ENCODE results near the gene SCTR. TPM values are rescaled to one million over a fixed set of nuclear protein-coding genes. Genes with fewer than 3 reads are reported as not detected.
A peak's percentile ranks its signal among the peaks of the same experiment; 100 is the strongest.

The SCTR gene
- total RNA-seq, 2 donors from 2014 or later: not detected

DNA sequence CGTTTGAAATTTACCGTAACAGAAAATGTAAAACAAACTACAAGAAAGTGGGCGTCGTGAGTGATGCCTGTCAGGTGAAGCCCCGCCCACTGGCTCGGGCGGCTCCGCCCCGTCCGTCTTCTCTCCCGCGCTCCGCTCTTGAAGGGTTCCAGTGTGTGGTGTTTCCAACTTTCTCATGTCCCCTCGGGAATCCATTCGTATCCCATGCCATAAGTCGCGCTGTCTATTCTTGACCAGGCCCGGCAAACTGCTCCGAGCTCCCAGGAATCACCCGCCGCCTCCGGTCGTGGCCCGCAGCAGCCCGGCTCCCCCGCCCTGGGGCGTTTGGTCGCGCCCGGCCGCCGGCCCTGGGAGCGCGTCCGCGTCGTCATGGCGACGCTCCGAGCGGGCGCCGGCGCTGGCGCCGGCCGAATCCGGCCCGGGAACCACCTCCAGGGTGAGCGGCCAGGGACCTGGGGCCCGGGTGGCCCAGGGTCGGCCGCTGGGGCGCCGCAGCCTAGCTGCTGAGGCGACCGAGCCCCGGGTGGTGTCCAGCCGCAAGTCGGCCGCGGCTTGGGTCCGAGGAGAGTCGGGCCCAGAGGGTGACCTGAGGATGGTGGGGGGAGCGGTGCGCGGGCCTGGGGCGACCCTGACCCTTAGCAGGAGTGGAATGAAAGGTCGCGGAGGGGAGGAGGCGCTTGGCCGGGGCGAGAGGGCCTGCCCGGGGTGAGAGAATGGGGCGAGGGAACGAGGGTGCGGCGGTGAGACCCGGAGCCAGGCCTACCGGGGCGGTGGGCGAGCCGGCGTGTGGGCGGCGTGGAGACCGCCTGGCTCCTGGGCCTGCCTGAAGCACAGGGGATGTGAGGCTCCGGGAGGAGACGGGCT is 20.0 kb upstream of the SCTR start, which contains the start of gene CFAP221:
Gene CFAP221, plus strand, starts transcription at position 375 of the 864 bp plus-strand sequence. CDS start 1,683 bp downstream, outside the sequence.
- H3K9me3 ChIP-seq (ENCODE audit: control insufficient read depth, low read length, poor library complexity, severe bottlenecking): no peaks in the 10 kb centered on the region
- H3K4me3 Mint-ChIP-seq: peak within 1 kb of the TSS; percentile 67
- H3K27ac Mint-ChIP-seq: no peak within 1 kb of the TSS
- H3K36me3 Mint-ChIP-seq (ENCODE audit: low read depth): no peaks in the 10 kb centered on the region
- peaks cover 65% of the 10 kb centered on the region for H3K27me3 Mint-ChIP-seq
- DNase-seq: no peak
- ATAC-seq: peak; percentile 53
- peaks cover 9% of the 10 kb centered on the region for H3K4me1 Mint-ChIP-seq

DNA sequence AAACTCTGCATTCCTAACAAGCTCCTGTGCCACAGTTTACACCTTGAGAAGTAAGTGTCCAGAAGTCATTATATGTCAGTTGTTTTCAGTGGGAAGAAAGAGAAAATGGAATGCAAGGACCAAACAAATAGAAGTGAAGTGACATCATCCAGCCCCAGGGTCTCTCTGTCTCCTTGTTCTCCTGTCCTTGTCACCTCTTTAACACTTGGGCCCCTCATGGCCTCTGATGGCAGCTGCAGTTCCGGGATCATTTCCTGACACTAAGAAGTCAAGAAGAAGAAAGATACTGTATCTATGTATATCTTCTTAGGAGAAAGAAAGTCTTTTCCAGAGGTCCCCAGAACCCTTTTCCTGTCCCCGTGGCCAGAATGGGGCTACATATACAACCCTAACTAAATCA is 17.2 kb upstream of the SCTR start:
- H3K36me3 Mint-ChIP-seq (ENCODE audit: low read depth): no peaks in the 10 kb centered on the region
- no peak for DNase-seq
- peaks cover 58% of the 10 kb centered on the region for H3K27me3 Mint-ChIP-seq

DNA sequence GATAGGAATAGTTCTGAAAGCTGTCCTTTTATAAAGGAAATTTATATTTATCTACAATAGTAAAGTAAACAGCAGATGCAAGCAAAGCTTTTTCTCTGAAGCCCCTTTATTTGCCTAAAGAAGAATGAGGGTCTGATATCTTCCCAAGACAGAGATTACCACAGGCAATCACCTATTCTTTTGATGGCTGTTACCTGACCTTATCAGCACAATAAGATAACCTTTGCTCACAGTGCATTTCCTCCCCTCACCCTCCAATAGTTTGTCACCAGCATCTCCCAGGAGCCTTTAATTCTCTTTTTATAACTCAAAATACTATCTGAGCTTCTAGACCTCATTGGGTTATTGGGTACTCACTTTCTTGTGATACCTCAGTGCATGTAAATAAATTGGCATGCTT is 13.5 kb upstream of the SCTR start:
- no peaks in the 10 kb centered on the region for H3K4me1 Mint-ChIP-seq
- H3K27ac Mint-ChIP-seq: no peak overlapping the region
- no peak overlapping the region for H3K4me3 Mint-ChIP-seq
- H3K9me3 ChIP-seq (ENCODE audit: control insufficient read depth, low read length, poor library complexity, severe bottlenecking): no peaks in the 10 kb centered on the region
- H3K27me3 Mint-ChIP-seq: peaks cover 28% of the 10 kb centered on the region
- H3K36me3 Mint-ChIP-seq (ENCODE audit: low read depth): no peaks in the 10 kb centered on the region
- DNase-seq: no peak
- ATAC-seq: no peak

More for the DNA sequence above, 17.2 kb upstream of the SCTR start:
- ATAC-seq: no peak
- no peaks in the 10 kb centered on the region for H3K9me3 ChIP-seq (ENCODE audit: control insufficient read depth, low read length, poor library complexity, severe bottlenecking)
- Mint-ChIP-seq H3K4me1 (peaks cover 9% of the 10 kb centered on the region), H3K4me3 (no peak overlapping the region), H3K27ac (no peak overlapping the region)

DNA sequence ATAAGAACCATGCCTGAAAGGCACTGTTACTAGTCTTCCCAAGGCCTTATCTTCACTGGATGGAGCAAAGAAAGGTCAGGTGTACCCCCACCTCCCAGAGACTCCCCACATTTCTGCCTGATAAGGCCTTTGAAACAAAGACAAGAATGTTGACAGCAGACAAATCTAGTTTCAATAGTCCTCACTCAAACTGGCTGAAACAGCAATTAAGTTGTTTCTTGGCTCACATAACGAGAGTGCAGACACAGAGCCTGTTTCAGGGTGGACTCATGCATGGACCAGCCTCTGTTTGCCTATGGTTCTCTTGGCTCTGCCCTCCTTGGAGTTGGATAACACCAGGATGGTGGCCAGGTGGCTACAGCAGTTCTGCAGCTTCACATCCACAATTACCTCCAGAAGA is 12.4 kb upstream of the SCTR start:
- H3K9me3 ChIP-seq (ENCODE audit: control insufficient read depth, low read length, poor library complexity, severe bottlenecking): no peaks in the 10 kb centered on the region
- Mint-ChIP-seq H3K4me1 (no peaks in the 10 kb centered on the region), H3K4me3 (no peak overlapping the region), H3K27me3 (peaks cover 18% of the 10 kb centered on the region), H3K27ac (no peak overlapping the region), H3K36me3 (ENCODE audit: low read depth) (no peaks in the 10 kb centered on the region)
- no peak for ATAC-seq
- no peak for DNase-seq

DNA sequence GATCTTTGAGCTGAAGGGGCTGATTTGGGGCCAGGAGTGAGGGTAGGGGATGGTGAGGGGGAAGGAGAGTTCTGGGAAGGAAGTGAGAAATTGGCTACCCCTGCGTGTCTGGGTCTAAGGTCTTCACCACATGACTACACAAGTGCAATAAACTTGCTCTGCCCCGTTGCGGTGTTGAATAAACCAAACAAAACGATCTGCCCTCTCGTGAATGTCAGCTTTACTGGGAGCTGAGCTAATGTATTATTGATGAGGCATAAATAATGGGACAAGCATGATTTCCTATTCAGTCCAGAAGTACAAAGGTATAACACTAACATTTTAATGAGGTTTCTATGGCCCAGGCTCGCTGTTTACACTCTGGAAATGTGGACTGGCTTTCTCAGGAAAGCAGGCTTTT is 11.9 kb upstream of the SCTR start:
- Mint-ChIP-seq H3K27ac (no peak overlapping the region), H3K27me3 (peaks cover 13% of the 10 kb centered on the region), H3K4me1 (no peaks in the 10 kb centered on the region), H3K36me3 (ENCODE audit: low read depth) (peaks cover under 1% of the 10 kb centered on the region), H3K4me3 (no peak overlapping the region)
- no peak for ATAC-seq
- DNase-seq: no peak
- no peaks in the 10 kb centered on the region for H3K9me3 ChIP-seq (ENCODE audit: control insufficient read depth, low read length, poor library complexity, severe bottlenecking)

DNA sequence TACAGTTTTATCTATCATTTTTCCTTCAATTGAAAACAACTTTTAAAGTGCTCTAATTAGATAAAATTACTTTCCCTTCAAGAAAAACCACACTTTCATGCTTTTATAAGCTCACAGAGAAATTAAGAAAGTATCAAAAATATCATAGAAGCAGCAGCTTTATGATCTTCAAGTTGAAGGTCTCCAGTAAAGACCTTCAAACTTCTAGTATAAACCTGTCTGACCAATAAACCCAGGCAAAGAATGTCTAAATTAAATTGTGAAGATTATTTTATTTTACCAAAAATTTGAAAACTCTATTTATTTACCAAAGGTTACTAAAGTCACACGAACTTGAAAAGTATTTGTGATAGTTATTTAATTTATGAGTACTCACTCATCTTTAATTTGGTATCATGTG is 9.3 kb upstream of the SCTR start:
- ATAC-seq (no peak), DNase-seq (no peak)
- H3K27ac Mint-ChIP-seq: no peak overlapping the region
- H3K36me3 Mint-ChIP-seq (ENCODE audit: low read depth): peaks cover 2% of the 10 kb centered on the region
- H3K4me3 Mint-ChIP-seq: no peak overlapping the region
- H3K4me1 Mint-ChIP-seq: no peaks in the 10 kb centered on the region
- H3K27me3 Mint-ChIP-seq: peaks cover 2% of the 10 kb centered on the region
- no peaks in the 10 kb centered on the region for H3K9me3 ChIP-seq (ENCODE audit: control insufficient read depth, low read length, poor library complexity, severe bottlenecking)

DNA sequence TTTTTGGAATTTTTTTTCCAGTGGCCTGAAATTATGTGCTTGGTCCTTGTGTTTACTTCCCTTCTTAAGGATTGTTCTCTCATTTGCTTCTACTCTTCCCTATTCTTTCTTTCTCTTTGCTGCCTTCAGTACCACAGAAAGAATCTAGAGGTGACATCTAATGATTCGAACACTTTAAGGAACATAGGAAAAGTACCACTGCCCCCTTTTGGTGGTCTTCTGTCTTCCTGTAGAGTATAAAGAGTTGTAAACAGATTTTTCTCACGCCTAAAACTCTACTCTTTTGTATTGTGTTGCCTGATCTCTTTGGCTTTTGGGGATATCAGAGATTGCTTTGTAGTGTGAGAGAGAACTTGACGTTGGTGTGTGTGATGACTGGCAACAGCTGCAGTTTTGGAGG is 7.0 kb upstream of the SCTR start:
- peaks cover 2% of the 10 kb centered on the region for H3K36me3 Mint-ChIP-seq (ENCODE audit: low read depth)
- DNase-seq (no peak), ATAC-seq (no peak)
- H3K4me3 Mint-ChIP-seq: no peak overlapping the region
- no peaks in the 10 kb centered on the region for H3K9me3 ChIP-seq (ENCODE audit: control insufficient read depth, low read length, poor library complexity, severe bottlenecking)
- H3K27ac Mint-ChIP-seq: no peak overlapping the region
- H3K27me3 Mint-ChIP-seq: peaks cover 15% of the 10 kb centered on the region
- H3K4me1 Mint-ChIP-seq: no peaks in the 10 kb centered on the region

DNA sequence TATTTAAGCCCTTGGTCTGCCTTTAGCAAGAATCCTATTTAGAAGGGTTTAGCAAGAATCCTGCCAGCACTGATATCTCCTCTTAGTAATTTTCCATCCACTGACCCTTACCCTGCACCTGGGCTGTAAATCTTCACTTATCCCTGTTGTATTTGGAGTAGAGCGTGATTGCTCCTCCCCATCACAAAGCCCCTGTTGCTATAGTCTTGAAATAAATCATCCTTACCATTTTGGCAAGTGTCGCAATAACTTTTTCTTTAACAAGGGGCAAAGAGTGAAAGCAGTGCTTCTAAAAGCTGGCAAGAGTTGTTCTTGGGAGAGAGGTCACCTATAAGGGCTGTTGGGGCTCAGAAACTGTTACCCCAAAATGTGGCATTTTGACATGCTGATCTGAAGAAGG is 3.7 kb upstream of the SCTR start:
- Mint-ChIP-seq H3K27ac (no peak overlapping the region), H3K36me3 (ENCODE audit: low read depth) (peaks cover 3% of the 10 kb centered on the region), H3K4me3 (no peak overlapping the region), H3K4me1 (no peaks in the 10 kb centered on the region), H3K27me3 (peaks cover 42% of the 10 kb centered on the region)
- ATAC-seq (no peak), DNase-seq (no peak)
- H3K9me3 ChIP-seq (ENCODE audit: control insufficient read depth, low read length, poor library complexity, severe bottlenecking): no peaks in the 10 kb centered on the region

DNA sequence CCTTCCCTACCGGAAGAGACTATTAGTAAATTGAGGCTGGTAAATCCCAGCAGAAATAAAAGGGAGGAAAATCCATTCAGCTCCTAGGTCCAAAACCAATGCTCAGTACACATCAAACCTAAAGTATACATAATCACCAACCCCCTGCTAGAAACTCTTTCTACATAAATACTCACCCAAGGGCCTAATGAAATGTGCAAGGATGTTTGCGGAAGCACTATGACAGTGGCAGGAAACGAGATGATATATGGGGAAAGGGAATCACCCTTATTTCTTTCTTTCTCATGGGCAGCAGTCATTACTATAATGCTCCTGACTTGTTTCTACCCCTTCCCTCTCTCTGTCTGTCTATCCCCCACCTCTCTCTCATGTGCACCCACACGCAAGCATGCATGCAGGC is 1.3 kb upstream of the SCTR start:
- Mint-ChIP-seq H3K27me3 (peaks cover 63% of the 10 kb centered on the region), H3K36me3 (ENCODE audit: low read depth) (peaks cover 4% of the 10 kb centered on the region), H3K27ac (no peak overlapping the region), H3K4me1 (no peaks in the 10 kb centered on the region), H3K4me3 (no peak overlapping the region)
- no peaks in the 10 kb centered on the region for H3K9me3 ChIP-seq (ENCODE audit: control insufficient read depth, low read length, poor library complexity, severe bottlenecking)
- ATAC-seq: no peak
- no peak for DNase-seq

DNA sequence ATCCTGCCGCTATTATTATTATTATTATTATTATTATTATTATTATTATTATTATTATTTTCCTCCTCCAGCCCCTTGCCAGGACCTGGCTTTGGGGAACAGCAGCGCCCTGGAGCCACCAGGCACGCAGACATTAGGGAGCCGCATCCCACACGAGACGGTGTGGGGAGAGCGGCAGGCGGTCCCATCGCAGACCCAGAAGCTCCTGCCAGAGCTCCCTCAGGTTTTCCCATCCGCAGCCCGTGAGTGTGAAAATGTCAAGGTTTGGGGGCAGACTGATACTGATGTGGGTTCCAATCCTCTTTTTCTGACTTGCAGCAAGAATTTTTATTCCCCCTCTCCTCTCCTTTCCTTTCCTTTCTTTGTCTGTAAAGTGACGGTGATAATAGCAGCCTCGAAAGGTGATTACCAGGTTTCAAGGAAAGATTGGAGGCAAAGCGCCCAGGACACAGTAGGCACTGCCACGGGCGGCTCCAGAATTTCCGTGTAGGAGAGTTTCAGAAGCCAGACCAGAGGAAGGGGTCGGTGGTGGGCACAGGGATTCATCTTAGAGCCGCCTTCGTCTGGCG is 816 bp downstream of the SCTR start:
- H3K4me3 Mint-ChIP-seq: no peak overlapping the region
- no peak overlapping the region for H3K27ac Mint-ChIP-seq
- no peaks in the 10 kb centered on the region for H3K9me3 ChIP-seq (ENCODE audit: control insufficient read depth, low read length, poor library complexity, severe bottlenecking)
- ATAC-seq (no peak), DNase-seq (no peak)
- H3K27me3 Mint-ChIP-seq: peaks cover 60% of the 10 kb centered on the region
- peaks cover 4% of the 10 kb centered on the region for H3K36me3 Mint-ChIP-seq (ENCODE audit: low read depth)
- H3K4me1 Mint-ChIP-seq: no peaks in the 10 kb centered on the region

DNA sequence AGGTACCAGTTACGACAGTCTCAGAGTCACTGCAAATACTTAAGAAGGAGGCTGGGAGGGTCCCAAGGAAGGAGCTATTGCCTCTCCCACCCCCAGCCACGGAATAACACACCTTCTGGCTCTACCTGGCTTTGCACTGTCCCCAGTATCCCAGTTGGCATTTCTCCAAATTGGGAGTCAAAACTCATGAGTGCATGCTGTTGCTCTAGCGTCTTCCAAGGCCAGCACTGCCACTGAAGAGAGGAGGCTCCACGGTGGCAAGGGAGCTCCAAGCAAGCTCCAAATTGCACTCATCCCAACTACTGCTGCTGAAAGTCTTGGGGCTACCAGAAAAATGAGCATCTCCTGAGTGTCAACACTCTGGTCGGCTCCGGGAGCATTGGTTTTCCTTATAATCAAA is 1.6 kb downstream of the SCTR start:
- H3K4me1 Mint-ChIP-seq: no peaks in the 10 kb centered on the region
- H3K27me3 Mint-ChIP-seq: peaks cover 56% of the 10 kb centered on the region
- H3K36me3 Mint-ChIP-seq (ENCODE audit: low read depth): peaks cover 4% of the 10 kb centered on the region
- H3K4me3 Mint-ChIP-seq: no peak overlapping the region
- DNase-seq: no peak
- no peak for ATAC-seq
- H3K27ac Mint-ChIP-seq: no peak overlapping the region
- no peaks in the 10 kb centered on the region for H3K9me3 ChIP-seq (ENCODE audit: control insufficient read depth, low read length, poor library complexity, severe bottlenecking)

DNA sequence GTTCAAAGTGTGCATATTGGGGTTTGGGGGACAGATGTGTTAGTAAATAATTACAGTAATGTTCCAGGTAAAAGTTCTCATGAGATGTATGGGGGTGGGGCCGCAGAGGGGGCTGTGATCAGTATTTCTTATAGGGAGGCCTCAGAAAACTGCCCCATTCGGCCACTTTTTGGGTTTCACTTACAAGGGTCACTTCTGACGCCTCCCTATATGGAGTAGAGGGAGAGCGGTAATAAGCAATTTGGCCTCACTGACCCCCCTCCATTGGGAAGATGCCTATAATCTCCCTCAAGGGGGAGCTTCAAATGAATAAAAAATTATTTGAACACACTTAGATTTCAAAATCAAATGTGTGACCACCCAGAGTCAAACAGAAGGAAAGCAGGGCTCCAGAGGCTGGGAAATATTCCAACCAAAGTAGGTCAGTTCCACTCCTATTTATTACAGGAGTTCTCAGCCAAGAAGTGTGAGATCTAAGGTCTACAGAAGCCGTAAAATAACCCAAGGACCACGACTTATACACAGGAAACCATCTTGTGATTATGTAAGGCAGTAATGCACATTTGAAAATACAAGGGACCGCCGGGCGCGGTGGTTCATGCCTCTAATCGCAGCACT is 2.7 kb downstream of the SCTR start:
- Mint-ChIP-seq H3K27me3 (peaks cover 57% of the 10 kb centered on the region), H3K36me3 (ENCODE audit: low read depth) (peaks cover 5% of the 10 kb centered on the region), H3K4me1 (no peaks in the 10 kb centered on the region), H3K4me3 (no peak overlapping the region), H3K27ac (no peak overlapping the region)
- DNase-seq (no peak), ATAC-seq (no peak)
- H3K9me3 ChIP-seq (ENCODE audit: control insufficient read depth, low read length, poor library complexity, severe bottlenecking): no peaks in the 10 kb centered on the region

GRCh38 chr2:119520696-119521432 is 3.4 kb downstream of the SCTR start:
- Mint-ChIP-seq H3K36me3 (ENCODE audit: low read depth) (peaks cover 5% of the 10 kb centered on the region), H3K4me1 (no peaks in the 10 kb centered on the region), H3K27ac (no peak overlapping the region), H3K27me3 (peaks cover 57% of the 10 kb centered on the region), H3K4me3 (no peak overlapping the region)
- ATAC-seq: no peak
- DNase-seq: no peak
- H3K9me3 ChIP-seq (ENCODE audit: control insufficient read depth, low read length, poor library complexity, severe bottlenecking): no peaks in the 10 kb centered on the region
